GM12891 (cell line): ENCODE data around the gene GMCL2.
A peak's percentile ranks its signal among the peaks of the same experiment; 100 is the strongest.

Source experiments
- DNase-seq: peaks from one replicate; pipeline ENCODE4 v3.0.0; 2011; ENCODE audit warnings: low spot score; ENCODE audit not compliant: insufficient read length
- FAIRE-seq: peaks from 2 replicates; lab custom pipeline; 2011; peaks lifted over from hg19 to GRCh38; lab: Jason Lieb, UNC
- PAX5 ChIP-seq: IDR thresholded peaks from 2 replicates; pipeline ENCODE4 v1.6.1; 2011; ENCODE audit warnings: low read length, moderate library complexity, mild to moderate bottlenecking; ENCODE audit not compliant: insufficient read depth, severe bottlenecking
- POLR2A ChIP-seq: IDR thresholded peaks from 2 replicates; pipeline ENCODE4 v1.6.1; 2011; ENCODE audit warnings: low read depth, low read length, control low read depth
- POLR2AphosphoS5 ChIP-seq: IDR thresholded peaks from 2 replicates; pipeline ENCODE4 v1.6.1; 2011; ENCODE audit warnings: low read depth, low read length, control low read depth
- POU2F2 ChIP-seq: IDR thresholded peaks from 2 replicates; pipeline ENCODE4 v1.6.1; 2011; ENCODE audit warnings: low read depth, mild to moderate bottlenecking, control low read depth, low read length, moderate library complexity
- SPI1 ChIP-seq: IDR thresholded peaks from 2 replicates; pipeline ENCODE4 v1.6.1; 2011; ENCODE audit warnings: low read depth, low read length, control low read depth
- TAF1 ChIP-seq: IDR thresholded peaks from 2 replicates; pipeline ENCODE4 v1.6.1; 2011; ENCODE audit warnings: low read depth, low read length, control low read depth

The GMCL2 gene

DNA sequence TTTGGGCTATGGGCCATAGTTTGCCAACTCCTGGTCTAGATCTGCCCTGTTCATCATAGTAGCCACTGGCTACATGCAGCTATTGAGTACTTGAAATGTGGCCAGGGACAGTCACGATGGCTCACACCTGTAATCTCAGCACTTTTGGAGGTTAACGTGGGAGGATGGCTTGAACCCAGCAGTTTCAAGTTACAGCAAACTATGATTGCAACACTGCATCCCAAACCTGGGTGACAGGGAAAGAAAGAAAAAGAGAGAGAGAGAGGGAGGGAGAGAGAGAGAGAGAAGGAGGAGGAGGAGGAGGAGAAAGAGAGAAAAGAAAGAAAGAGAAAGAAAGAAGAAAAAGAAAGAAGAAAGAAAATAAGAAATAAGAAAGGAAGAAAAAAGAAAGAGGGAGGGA, 5.1 kb upstream of the GMCL2 start:
- FAIRE-seq (no peak), DNase-seq (no peak)
- TF ChIP-seq POU2F2 (no peak), POLR2AphosphoS5 (no peak), PAX5 (no peak)

DNA sequence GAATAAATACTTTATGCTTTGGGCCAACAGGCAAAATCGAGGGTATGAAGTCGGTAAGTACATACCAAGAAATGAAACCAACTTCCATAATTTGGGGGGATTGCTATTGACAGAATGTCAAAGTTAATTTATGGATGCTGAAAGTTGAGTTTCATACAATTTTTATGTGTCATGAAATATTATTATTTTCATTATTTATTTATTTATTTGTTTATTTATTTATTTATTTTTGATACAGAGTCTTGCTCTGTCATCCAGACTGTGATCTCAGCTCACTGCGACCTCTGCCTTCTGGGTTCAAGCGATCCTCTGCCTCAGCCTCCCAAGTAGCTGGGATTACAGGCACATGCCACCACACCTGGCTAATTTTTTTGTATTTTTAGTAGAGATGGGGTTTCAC, 4.5 kb upstream of the GMCL2 start:
- FAIRE-seq (no peak), DNase-seq (no peak)
- TF ChIP-seq SPI1 = no peak
- no peak for TF ChIP-seq PAX5
- no peak for TF ChIP-seq TAF1
- no peak for TF ChIP-seq POLR2A
- no peak for TF ChIP-seq POLR2AphosphoS5
- no peak for TF ChIP-seq POU2F2

DNA sequence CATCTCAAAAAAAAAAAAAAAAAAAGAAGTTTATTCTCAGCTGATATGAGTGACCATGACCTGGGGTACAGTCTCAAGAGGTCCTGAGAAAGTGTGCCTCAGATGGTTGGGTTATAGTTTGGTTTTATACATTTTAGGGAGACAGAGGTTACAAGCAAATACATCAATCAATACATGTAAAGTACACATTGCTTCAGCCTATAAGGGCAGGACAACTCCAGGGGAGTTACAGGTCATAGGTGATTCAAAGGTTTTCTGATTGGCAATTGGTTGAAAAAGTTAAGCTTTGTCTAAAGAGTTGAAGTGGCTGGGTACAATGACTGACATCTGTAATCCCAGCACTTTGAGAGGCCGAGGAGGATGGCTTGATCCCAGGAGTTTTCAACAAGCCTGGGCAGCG, 2.3 kb upstream of the GMCL2 start:
- DNase-seq = no peak
- TF ChIP-seq TAF1 = no peak
- TF ChIP-seq SPI1 = no peak
- no peak for TF ChIP-seq POLR2AphosphoS5
- TF ChIP-seq PAX5 = no peak
- TF ChIP-seq POLR2A = no peak
- TF ChIP-seq POU2F2 = no peak

DNA sequence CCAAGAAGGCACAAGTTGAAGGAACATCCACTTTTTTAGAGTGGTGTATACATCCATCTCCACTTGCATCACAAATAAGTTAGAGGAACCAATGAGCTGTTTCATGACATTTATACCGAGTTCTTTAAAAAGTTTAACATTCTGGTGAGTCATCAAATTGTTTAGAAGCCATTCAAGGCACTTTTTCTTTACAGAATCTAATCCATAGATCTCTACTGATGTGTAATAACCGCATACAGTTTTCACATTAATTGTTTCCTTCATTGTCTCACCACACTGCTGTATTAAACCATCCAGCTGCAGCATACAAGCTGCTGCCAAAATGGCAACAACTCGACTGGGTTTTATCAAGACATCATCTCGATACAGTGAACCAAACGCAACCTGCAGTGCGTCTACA, 744 bp downstream of the GMCL2 start:
- FAIRE-seq = peak; percentile 9
- DNase-seq = no peak

More for the DNA sequence above, 2.3 kb upstream of the GMCL2 start:
- no peak for FAIRE-seq

DNA sequence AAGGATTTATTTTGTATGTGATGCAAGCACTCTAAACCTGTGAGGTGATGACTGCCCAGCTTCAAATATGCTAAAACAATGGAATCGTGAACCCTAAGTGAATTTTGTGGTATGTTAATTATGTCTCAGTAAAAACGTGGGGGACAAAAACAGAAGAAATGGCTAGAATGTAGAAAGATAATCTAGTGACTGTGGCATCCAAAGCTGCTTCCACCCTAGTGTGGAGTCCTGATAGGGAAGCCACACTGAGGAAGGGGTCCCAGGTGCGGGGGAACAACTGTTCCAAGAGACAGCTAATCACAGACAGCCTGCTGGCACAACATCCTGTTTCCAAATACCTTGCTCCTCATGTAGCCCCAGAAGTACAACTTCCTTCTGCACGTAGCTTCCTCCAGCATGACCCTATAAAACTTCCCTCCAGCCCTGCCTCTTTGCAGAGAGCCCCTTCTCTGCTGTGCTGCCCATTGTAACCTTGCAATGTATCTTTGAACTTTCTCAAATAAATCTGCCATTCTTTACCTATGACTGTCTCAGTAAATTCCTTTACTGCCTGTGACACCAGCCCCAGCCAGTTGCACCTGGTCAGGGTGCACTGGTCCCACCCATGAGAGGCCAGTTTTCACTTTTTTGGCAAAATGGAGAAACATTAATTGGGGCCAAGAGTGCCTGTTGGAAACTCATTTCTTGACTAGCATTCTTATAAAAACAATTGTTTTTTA, 4.9 kb downstream of the GMCL2 start:
- TF ChIP-seq POU2F2 (no peak), TAF1 (no peak), POLR2A (no peak), POLR2AphosphoS5 (no peak), SPI1 (no peak), PAX5 (no peak)
- DNase-seq (no peak), FAIRE-seq (no peak)

More for the DNA sequence above, 744 bp downstream of the GMCL2 start:
- TF ChIP-seq PAX5 (no peak), POU2F2 (no peak), TAF1 (no peak), POLR2A (no peak), SPI1 (no peak), POLR2AphosphoS5 (no peak)

GRCh38 chr5:178180141-178180863, 6.9 kb downstream of the GMCL2 start:
- no peak for FAIRE-seq
- no peak for TF ChIP-seq SPI1
- no peak for TF ChIP-seq POLR2A
- no peak for TF ChIP-seq PAX5
- TF ChIP-seq POLR2AphosphoS5 = no peak
- TF ChIP-seq POU2F2 = no peak
- TF ChIP-seq TAF1 = no peak
- no peak for DNase-seq

DNA sequence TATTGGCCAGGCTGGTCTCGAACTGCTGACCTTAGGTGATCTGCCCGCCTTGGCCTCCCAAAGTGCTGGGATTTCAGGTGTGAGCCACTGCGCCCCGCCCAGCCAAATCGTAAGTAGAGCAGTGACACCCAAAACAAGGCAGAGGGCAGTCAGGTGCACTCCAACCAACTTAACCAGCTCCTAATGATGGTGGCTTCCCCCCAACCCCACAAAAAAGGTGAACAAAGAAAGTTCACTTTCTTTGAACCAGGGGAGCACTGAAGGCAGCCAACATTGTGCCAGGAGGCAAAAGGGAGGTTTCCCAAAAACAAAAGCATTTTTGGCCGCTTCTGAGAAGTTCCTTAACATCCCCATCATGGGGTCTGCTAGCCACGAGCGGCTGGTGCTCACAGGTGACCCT, 9.6 kb downstream of the GMCL2 start:
- TF ChIP-seq POLR2AphosphoS5 (no peak), POLR2A (no peak), SPI1 (no peak), PAX5 (no peak), POU2F2 (no peak), TAF1 (no peak)
- FAIRE-seq (no peak), DNase-seq (no peak)

- FAIRE-seq = no peak
- TF ChIP-seq POLR2AphosphoS5 (no peak), POLR2A (no peak), PAX5 (no peak), SPI1 (no peak), POU2F2 (no peak), TAF1 (no peak)
- no peak for DNase-seq
These were observed 10.4 kb downstream of the GMCL2 start for GRCh38 chr5:178176791-178177190.

- TF ChIP-seq SPI1 (no peak), POLR2A (no peak), POLR2AphosphoS5 (no peak), POU2F2 (no peak), TAF1 (no peak), PAX5 (no peak)
- no peak for FAIRE-seq
- DNase-seq = no peak
These were observed 12.7 kb downstream of the GMCL2 start for GRCh38 chr5:178174456-178174855.

GRCh38 chr5:178170455-178170854, 16.7 kb downstream of the GMCL2 start:
- no peak for TF ChIP-seq PAX5
- no peak for TF ChIP-seq POU2F2
- no peak for TF ChIP-seq POLR2A
- TF ChIP-seq TAF1 = no peak
- DNase-seq = no peak
- FAIRE-seq = no peak
